Measurements from ENCODE around the gene ELL.

Gene ELL

DNA sequence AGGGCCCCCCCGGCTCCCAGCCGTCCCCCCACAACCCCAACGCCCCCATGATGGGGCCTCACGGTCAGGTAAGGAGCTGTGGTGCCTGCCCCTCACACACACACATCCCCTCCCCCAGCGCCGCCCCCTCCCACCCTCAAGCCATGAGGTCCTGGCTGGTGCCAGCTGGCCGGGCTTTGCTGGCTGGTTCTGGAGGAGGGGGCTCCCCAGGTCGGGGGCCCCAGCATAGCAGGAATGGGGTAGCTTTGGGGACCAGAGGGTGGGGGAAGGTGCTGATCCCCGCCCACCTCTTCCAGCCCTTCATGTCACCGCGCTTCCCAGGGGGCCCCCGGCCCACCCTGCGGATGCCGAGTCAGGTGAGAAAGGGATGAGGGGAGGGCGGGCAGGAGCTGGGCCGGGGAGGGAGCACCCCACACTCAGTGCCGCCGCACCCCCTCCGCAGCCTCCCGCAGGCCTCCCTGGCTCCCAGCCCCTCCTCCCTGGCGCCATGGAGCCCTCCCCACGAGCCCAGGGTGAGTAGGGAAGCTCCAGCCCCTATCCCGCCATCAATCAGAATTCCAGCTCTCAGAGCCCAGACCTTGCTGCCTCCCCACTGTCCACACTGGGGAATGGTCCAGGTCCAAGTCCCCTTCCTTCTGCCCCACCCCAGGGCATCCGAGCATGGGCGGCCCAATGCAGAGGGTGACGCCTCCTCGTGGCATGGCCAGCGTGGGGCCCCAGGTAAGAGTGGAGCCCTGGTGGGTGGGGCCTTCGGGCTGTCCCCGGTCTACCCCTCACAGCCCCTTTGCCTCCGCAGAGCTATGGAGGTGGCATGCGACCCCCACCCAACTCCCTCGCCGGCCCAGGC is 90.3 kb downstream of the ELL start:
- no peak for DNase-seq

DNA sequence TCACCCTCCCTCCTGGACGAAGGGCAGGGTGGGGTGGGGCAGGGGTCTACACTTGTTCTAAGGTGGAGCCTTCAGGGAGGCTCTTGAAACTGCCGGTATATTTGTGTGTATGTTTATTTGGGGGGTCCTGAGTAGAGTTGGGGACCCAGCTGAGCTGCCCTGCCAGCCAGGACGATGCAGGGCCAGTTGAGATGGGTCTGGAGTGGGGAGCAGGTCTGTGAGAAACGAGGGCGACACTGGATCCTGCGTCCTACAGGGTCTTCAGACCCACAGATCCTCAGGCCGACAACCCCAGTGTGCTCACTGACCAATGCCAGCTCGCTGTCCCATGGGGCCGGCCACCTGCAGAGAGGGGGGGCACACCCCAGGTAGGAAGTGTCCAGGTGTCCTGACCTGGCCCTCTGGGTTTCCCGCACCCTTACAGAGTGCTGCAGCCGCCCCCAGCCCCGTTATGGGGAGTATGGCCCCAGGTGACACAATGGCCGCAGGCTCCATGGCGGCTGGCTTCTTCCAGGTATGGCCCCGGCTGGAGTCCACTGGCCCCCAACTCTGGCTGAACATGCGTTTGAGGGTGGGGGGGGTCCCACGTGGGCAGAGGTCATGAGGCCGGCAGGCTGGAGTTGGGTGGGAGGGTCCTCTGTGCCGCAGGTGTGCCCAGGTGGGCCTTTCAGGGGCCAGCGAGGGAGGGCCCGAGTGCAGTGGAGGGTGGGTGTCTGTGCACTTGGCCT is 91.3 kb downstream of the ELL start:
- DNase-seq: no peak

GRCh38 chr19:18429717-18430416 is 92.0 kb downstream of the ELL start:
- DNase-seq: no peak

DNA sequence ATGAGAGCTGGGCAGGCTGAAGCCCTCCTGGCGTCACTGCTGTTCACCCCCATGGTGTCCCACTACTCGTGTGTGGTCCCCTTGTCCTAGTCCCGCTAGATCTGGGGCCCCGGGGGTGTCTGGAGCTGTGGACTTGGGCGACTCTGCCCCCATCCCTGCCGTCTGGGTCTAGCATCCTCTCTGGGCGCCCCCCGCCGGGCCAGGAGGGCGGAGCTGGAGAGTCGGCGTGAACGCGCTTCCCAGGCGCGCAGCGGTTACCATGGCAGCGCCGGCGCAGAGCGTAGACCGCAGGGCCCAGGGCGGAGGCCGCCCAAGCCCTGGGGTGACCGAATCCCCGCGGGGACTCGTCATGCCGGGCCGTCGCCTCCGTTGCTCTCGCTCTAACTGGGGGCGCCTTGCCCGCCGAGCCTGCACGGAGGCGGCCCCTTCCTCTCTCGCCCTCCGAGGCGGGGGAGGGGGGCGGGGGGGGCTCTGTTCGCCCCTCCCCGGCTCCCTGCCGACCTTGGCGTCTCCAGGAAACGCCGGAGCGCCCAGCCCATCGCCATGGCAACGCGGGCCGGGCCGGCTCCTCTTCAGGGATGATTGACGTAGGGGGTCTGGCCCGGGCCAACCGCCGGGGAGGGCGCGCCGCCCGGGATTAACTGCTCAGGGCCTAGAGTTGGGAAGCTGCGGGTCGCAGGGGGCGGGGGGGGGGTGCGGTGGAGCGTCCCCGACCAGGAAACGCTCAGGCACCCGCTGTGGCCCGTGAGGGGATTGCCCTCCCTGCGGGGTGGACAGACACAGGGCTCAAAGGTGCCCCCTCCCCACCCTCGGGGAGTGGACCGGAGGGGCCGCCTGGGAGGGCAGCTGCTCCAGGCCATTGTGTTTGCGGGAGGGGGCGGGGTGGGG is 92.8 kb downstream of the ELL start:
- DNase-seq: peak; percentile 88

GRCh38 chr19:18428173-18428786 is 93.6 kb downstream of the ELL start:
- DNase-seq: no peak

GRCh38 chr19:18427743-18428113 is 94.1 kb downstream of the ELL start:
- no peak for DNase-seq

GRCh38 chr19:18427080-18427742 is 94.7 kb downstream of the ELL start:
- no peak for DNase-seq

GRCh38 chr19:18426416-18426767 is 95.5 kb downstream of the ELL start:
- DNase-seq: no peak

GRCh38 chr19:18425515-18426415 is 96.1 kb downstream of the ELL start:
- no peak for DNase-seq

- no peak for DNase-seq
These were observed 96.9 kb downstream of the ELL start for GRCh38 chr19:18424890-18425514.

GRCh38 chr19:18424122-18424889 is 97.6 kb downstream of the ELL start:
- DNase-seq: no peak

- DNase-seq: no peak
These were observed 98.4 kb downstream of the ELL start for GRCh38 chr19:18423258-18424020.

- DNase-seq: no peak
These were observed 99.2 kb downstream of the ELL start for GRCh38 chr19:18422530-18423191.

GRCh38 chr19:18421371-18421959 is 100.4 kb downstream of the ELL start:
- no peak for DNase-seq

DNA sequence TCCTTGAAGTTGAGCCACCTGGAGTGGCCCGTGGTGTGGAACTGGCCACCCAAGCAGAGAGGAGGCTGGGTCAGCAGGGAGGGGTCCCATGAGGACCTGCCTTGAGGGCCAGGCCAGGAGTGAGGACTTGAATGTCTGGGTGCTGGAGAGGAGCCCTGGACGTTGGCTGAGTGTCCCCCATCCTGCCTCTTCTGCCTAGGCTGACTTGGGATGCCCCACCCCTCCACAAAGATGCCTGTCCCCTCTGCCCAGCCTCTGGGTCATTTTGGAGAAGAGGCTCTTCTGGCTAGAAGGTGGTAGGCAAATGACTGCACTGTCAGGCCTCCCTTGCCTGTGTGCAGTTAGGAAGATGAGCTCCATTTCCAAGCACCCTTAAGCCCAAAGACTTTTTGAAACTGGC is 100.9 kb downstream of the ELL start:
- no peak for DNase-seq

- DNase-seq: peak; percentile 22
These were observed 102.0 kb downstream of the ELL start for GRCh38 chr19:18419699-18420460.

DNA sequence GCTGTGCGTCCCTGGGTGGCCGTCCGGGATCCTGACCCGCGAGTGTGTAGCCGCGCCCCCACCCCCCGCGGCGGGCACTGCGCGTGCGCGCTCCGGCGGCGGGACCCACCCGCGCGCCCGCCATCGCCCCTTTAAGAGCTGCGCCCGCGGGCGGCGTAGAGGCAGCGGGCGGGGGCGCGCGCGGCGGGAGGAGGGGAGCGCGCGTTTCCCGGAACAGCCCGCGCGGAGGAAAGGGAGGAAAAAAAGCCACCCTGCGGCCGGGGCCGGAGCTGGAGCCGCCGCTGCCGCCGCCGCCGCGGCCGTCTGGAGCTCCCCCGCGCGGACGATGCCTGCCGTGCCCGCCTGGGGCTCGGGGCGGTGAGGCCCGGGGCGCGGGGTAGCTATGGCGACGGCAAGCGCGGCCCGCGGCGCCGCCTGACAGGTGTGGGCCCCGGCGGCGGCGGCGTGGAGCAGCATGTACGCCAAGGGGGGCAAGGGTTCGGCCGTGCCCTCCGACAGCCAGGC is 102.6 kb downstream of the ELL start, which contains the start of gene SSBP4:
Gene SSBP4 (plus strand): TSS at position 204 of the 504 bp plus-strand sequence. CDS start 251 bp downstream, at position 455.
- peak; percentile 71 for DNase-seq
